Inflammatory macrophage treated with lipopolysaccharide for 4 hours (primary cell): ENCODE measurements around the gene SDCBP2.
"Not testable (repeated sequence)": the region's sequence is repeated elsewhere in the genome, so short reads cannot be mapped to it uniquely, and the experiment has no call there.

Experiments used
- DNase-seq: peaks from one replicate; pipeline ENCODE4 v3.0.0-alpha.2; 2020

SDCBP2 gene

GRCh38 chr20:1357921-1358671, 29.2 kb upstream of the SDCBP2 start:
- DNase-seq: no peak

DNA sequence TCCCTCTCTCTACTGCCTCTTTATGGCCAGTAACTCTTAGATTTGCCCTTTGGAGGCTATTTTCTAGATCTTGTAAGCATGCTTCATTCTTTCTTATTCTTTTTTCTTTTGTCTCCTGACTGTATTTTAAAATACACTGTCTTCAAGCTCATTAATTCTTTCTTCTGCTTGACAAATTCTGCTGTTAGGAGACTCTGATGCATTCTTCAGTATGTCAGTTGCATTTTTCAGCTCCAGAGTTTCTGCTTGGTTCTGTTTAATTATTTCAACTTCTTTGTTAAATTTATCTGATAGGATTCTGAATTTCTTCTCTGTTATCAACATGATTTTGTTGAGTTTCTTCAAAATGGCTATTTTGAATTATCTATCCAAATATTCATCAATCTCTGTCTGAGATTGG, 25.0 kb upstream of the SDCBP2 start:
- no peak for DNase-seq

- DNase-seq: no peak
Observed at GRCh38 chr20:1346315-1346969, 17.5 kb upstream of the SDCBP2 start.

- no peak for DNase-seq
Observed at GRCh38 chr20:1345756-1346093, 16.8 kb upstream of the SDCBP2 start.

- no peak for DNase-seq
Observed at GRCh38 chr20:1345030-1345755, 16.3 kb upstream of the SDCBP2 start.

GRCh38 chr20:1343446-1344124, 14.6 kb upstream of the SDCBP2 start:
- DNase-seq: not testable (repeated sequence)

DNA sequence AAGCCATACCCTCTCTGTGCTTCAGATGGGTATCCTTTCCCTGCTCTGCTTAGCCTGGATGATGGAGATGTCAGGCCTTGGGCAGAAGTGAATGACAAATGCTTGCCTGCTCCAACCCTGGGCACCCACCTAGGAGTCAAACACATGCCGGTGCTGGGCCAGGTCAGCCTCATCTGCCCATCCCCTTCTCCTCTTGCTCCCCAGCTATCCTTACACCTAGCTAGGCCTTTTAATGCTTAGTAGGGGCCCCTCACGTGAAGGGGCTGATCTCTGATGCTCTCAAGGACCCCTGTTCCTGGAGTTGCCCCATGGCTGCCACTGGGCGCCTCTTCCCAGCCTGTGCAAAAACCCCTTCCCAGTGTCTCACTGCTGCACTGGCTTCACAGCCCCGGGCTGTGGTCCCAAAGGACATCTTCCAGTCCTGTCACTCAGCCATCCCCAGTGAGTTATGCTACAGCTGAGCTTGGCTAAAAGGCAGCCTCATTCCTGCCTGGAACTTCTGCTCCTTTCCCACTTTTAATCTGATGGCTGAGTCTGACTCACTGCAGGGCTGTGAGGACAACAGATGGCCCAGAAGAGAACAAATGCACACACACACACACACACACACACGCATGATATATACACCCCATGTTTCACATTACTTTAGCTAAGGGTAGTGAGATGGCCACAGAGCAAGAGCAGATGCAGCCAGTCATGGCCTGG, 12.8 kb upstream of the SDCBP2 start:
- DNase-seq: no peak

GRCh38 chr20:1338801-1339200, 9.9 kb upstream of the SDCBP2 start:
- no peak for DNase-seq

DNA sequence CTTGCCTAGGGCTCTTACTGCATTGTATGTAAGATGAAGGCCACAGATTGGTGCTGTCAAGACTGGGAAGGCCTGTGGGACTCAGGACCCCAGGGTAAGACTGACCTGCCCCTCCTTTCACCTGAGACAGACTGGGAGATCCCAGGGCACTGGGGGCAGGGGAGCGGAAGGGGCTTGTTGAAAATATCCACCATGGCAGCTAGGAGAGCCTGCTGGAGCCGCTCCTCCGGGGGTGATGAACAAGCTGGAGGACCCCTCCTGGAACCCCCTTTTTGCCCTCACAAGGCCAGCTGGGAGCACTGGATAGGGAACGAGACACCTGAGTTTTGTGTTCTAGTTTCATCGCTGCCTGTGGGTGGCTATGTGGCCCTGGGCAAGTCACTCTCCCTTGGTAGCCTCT, 9.2 kb upstream of the SDCBP2 start:
- DNase-seq: no peak

DNA sequence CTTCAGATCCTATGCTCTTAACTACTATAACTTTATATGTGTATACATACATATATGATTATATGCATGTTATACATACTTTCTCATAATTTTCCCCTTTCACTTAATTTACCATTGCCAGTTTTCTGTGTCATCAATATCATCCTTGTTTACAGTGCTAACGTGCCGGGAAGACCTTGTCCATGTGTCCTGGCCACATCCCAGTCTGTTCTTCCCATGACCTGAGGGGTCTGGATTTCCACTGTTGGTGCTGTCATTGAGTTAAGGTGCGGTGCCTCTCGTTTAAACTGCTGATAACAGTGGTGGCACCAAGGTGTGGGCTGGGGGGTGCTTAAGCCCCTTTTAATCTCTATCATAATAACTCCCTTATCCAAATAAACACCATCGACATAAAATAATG, 8.5 kb upstream of the SDCBP2 start:
- no peak for DNase-seq

- no peak for DNase-seq
Observed at GRCh38 chr20:1336699-1337367, 7.9 kb upstream of the SDCBP2 start.

GRCh38 chr20:1335961-1336698, 7.2 kb upstream of the SDCBP2 start:
- no peak for DNase-seq

DNA sequence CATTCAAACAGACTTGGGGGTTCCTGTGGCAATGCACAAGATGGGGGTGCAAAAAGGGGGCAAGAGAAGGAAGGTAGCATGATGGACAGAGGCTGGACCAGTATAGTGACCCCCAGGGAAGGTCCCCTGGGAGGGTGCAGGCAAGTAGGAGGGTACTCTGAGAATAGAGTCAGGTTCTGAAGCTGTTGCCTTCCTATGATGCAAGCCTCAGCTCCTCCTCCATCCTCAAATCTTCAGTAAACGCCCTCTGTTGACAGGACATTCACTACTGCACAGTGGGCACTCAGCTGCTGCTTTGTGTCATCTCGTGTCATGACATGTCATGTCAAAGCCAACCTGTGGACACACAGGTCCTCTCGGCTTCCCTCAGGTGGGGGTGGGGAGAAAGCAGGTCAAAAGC, 5.8 kb upstream of the SDCBP2 start:
- DNase-seq: peak; percentile 56

DNA sequence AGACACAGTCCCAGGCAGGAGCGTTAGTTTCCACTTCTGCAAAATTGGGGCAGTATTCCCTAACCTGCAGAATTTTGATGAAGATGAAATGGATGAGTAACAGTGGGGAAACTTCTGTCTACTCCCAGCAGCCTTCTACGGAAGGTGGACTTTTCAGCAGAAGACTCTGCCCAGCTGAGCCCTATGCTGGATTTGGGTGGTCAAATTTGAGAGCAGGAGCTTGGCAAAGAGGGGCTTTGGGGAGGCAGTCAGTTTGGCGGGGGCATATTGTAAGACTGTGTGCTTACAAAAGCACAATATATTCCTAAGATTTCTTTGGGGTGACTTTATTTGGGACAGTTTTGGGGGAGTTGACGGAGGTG, 5.4 kb upstream of the SDCBP2 start:
- DNase-seq: no peak

DNA sequence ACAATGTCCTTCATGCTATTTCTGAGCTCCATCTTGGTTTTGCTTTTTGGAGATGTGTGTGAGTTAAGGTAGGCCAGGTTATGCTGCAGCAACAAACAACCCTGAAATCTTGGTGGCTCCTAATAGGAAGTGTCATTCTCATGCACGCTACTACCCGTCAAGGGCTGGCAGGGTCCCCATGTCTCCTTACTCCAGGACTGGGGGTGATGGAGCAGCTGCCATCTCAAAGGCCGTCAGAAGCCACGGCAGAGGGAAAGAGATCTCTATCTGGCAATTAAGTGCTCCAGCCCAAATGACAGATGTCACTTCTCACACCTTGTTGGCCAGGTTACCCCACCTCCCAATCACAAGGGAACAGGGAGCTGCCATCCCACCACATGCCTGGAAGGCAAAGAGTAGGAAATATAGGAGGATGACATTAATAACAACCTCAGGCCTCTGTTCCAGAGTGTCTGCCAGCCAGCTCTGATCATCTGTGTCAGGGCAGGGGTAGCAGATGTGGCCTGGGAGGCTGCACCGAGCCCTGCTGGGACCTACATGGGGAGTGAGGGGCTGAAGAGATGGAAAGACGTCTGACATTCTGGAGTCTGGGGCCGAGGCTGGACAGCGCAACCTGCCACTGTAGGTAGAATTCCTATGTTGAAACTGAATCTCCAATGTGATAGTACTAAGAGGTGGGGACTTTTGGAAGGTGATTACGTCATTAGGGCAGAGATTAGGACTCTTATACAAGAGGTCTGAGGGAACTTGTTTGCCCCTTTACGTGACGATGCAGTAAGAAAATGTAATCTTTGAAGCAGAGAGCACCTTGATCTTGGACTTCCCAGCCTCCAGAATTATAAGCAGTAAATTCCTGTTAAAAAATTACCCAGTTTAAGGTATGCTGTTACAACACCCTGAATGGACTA, 4.8 kb upstream of the SDCBP2 start:
- no peak for DNase-seq

DNA sequence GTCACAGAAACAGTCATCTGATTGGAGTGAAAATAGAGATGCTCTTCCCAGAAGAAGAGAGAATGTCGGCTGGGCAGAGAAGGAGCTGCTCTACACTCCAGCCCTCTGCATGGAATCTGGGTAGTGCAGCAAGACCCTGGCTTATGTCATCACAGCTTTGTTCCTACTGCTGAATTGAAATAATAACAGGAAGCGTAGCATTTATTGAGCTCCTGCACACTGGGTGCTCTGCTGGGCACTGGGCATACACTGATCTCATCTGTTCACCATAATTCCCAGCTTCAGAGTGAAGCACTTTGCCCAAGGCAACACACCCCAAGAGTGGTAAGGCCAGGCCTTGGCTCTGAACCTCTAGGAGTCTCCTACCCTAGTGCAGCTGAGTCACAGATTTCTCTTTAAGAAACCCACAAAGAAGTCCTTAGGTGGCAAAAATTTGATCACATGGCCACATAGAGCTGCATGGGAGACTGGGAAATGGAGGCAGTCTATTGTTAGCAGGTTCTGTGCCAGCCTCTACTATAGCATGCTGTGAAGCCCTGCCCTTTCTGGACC, 3.9 kb upstream of the SDCBP2 start:
- DNase-seq: no peak

GRCh38 chr20:1331801-1332453, 3.0 kb upstream of the SDCBP2 start:
- no peak for DNase-seq

- DNase-seq: no peak
Observed at GRCh38 chr20:1331101-1331500, 2.2 kb upstream of the SDCBP2 start.

- DNase-seq: no peak
Observed at GRCh38 chr20:1330075-1330830, 1.3 kb upstream of the SDCBP2 start.
